Measurements from ENCODE around the gene ALX4.

Gene ALX4

GRCh38 chr11:44244639-44245310 is 65.2 kb downstream of the ALX4 start:
- no peak for DNase-seq (ENCODE audit: low spot score)

- peak; percentile 64 for DNase-seq (ENCODE audit: low spot score)
Measured at GRCh38 chr11:44243595-44244343, 66.2 kb downstream of the ALX4 start.

- no peak for DNase-seq (ENCODE audit: low spot score)
Measured at GRCh38 chr11:44243086-44243485, 66.9 kb downstream of the ALX4 start.

GRCh38 chr11:44241851-44242250 is 68.1 kb downstream of the ALX4 start:
- no peak for DNase-seq (ENCODE audit: low spot score)

GRCh38 chr11:44237156-44237555 is 72.8 kb downstream of the ALX4 start:
- DNase-seq (ENCODE audit: low spot score), result no peak

GRCh38 chr11:44236296-44236695 is 73.6 kb downstream of the ALX4 start:
- DNase-seq (ENCODE audit: low spot score), result no peak

- DNase-seq (ENCODE audit: low spot score), result no peak
Measured at GRCh38 chr11:44235765-44236201, 74.2 kb downstream of the ALX4 start.

- DNase-seq (ENCODE audit: low spot score), result peak; percentile 51
Measured at GRCh38 chr11:44229624-44230023, 80.3 kb downstream of the ALX4 start.

GRCh38 chr11:44229098-44229497 is 80.8 kb downstream of the ALX4 start:
- DNase-seq (ENCODE audit: low spot score), result no peak

GRCh38 chr11:44228379-44228778 is 81.6 kb downstream of the ALX4 start:
- DNase-seq (ENCODE audit: low spot score), result no peak

GRCh38 chr11:44226945-44227344 is 83.0 kb downstream of the ALX4 start:
- no peak for DNase-seq (ENCODE audit: low spot score)

GRCh38 chr11:44226490-44226889 is 83.4 kb downstream of the ALX4 start:
- DNase-seq (ENCODE audit: low spot score), result no peak

GRCh38 chr11:44224867-44225501 is 85.0 kb downstream of the ALX4 start:
- no peak for DNase-seq (ENCODE audit: low spot score)

- no peak for DNase-seq (ENCODE audit: low spot score)
Measured at GRCh38 chr11:44223238-44223637, 86.7 kb downstream of the ALX4 start.

- DNase-seq (ENCODE audit: low spot score), result no peak
Measured at GRCh38 chr11:44221992-44222391, 87.9 kb downstream of the ALX4 start.

GRCh38 chr11:44221456-44221855 is 88.5 kb downstream of the ALX4 start:
- DNase-seq (ENCODE audit: low spot score), result no peak

- no peak for DNase-seq (ENCODE audit: low spot score)
Measured at GRCh38 chr11:44219830-44220796, 89.8 kb downstream of the ALX4 start.

GRCh38 chr11:44217432-44217831 is 92.5 kb downstream of the ALX4 start:
- no peak for DNase-seq (ENCODE audit: low spot score)

- no peak for DNase-seq (ENCODE audit: low spot score)
Measured at GRCh38 chr11:44213148-44213547, 96.8 kb downstream of the ALX4 start.

GRCh38 chr11:44212128-44212527 is 97.8 kb downstream of the ALX4 start:
- no peak for DNase-seq (ENCODE audit: low spot score)
